ENCODE data around the gene KIAA1217. TPM values are rescaled to one million over a fixed set of nuclear protein-coding genes. Genes with fewer than 3 reads are reported as not detected.

The KIAA1217 gene
- polyA plus RNA-seq, 1 experiment: 2.2 TPM

DNA sequence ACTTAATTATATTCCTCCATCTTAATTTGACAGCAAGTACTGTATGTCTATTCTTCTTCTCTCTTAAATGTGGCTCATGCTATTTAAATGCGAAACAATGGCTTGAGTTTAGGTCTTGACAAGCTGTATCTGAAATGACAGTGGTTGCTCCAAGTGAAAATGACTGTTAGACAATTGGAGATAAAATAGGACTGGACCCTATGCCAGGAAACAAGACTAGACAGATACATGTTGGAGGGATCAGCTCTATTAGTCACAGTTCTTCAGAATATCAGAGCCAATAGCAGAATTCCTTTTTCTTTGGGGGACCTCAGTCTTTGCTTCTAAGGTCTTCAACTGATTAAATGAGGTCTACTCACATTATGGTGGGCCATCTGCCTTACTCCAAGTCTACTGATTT is 25.8 kb downstream of the KIAA1217 start:
- ChIA-PET CTCF (interaction anchor here (0.6 kb wide), 1 partner anchor 49 kb away, joined by 4 read pairs; no protein-coding TSS in a partner anchor), POLR2A (no interaction called here)
- TF ChIP-seq, protein P1, sequence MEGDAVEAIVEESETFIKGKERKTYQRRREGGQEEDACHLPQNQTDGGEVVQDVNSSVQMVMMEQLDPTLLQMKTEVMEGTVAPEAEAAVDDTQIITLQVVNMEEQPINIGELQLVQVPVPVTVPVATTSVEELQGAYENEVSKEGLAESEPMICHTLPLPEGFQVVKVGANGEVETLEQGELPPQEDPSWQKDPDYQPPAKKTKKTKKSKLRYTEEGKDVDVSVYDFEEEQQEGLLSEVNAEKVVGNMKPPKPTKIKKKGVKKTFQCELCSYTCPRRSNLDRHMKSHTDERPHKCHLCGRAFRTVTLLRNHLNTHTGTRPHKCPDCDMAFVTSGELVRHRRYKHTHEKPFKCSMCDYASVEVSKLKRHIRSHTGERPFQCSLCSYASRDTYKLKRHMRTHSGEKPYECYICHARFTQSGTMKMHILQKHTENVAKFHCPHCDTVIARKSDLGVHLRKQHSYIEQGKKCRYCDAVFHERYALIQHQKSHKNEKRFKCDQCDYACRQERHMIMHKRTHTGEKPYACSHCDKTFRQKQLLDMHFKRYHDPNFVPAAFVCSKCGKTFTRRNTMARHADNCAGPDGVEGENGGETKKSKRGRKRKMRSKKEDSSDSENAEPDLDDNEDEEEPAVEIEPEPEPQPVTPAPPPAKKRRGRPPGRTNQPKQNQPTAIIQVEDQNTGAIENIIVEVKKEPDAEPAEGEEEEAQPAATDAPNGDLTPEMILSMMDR (IDR thresholded peaks at IDR 0.05; ENCODE audit: insufficient read depth, low read depth, low read length): no peak
- Histone ChIP-seq H3K4me3 (ENCODE audit: low read depth, low read length) (no peak overlapping the region), H3K27me3 (ENCODE audit: control insufficient read depth, insufficient read depth, low read length) (no peaks in the 10 kb centered on the region), H3K36me3 (ENCODE audit: control insufficient read depth, insufficient read depth, low read length) (no peaks in the 10 kb centered on the region)
- no peak for DNase-seq (ENCODE audit: low read depth)

DNA sequence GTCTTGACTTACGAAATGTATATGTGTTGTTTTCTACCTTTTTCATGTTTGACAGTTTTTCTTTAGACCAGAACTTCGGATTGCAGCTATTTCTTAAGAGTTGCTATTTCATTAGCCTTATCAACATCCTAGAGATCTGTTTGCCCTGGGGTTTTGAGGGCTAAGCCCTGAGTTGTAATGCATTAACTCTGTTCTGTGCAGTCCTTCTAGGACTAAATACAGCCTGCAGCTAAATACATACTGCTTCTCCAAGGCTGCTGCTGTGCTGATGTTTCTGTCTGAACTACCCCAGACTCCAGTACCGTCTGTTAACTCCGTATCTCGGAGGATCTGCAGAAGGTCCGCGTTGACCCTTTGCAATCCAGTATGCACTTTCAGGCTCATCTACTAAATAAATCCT is 26.5 kb downstream of the KIAA1217 start:
- DNase-seq (ENCODE audit: low read depth): no peak
- ChIA-PET POLR2A (no interaction called here), CTCF (no interaction called here)
- no peaks in the 10 kb centered on the region for H3K27me3 ChIP-seq (ENCODE audit: control insufficient read depth, insufficient read depth, low read length)
- TF ChIP-seq, protein P1 (IDR thresholded peaks at IDR 0.05; ENCODE audit: insufficient read depth, low read depth, low read length): no peak
- H3K36me3 ChIP-seq (ENCODE audit: control insufficient read depth, insufficient read depth, low read length): no peaks in the 10 kb centered on the region
- no peak overlapping the region for H3K4me3 ChIP-seq (ENCODE audit: low read depth, low read length)

DNA sequence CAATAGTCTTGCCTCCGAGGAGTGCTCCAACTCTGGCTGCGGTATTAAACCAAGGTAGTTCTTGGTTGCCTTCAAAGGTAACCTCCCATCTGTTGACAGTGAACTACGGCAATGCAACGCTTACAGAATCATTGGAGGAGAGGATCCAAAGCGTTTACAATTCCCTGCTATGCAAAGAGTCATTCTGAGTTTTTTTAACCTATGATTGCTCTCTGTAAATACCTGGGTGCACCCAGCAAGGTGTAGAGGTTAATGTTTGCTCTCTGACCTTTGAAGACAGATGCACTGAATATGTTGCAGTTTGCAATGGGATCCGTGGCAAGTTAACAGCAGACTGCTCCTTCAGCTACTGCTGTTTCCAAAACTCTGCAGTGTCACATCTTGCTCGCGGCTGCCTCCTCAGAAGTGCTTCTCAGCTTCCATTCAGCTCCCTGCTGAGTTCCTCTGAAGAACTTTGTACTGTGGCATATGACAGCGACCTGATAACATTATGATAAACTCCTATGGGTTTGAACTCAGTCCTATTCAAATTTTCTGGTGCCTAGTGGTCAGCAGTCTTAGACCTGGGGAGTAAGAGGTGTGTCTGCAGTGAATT is 29.0 kb downstream of the KIAA1217 start:
- CTCF ChIA-PET: interaction anchor here (1.2 to 1.4 kb wide), 2 partner anchors 10 to 282 kb away, joined by 3 to 5 read pairs; no protein-coding TSS in a partner anchor

DNA sequence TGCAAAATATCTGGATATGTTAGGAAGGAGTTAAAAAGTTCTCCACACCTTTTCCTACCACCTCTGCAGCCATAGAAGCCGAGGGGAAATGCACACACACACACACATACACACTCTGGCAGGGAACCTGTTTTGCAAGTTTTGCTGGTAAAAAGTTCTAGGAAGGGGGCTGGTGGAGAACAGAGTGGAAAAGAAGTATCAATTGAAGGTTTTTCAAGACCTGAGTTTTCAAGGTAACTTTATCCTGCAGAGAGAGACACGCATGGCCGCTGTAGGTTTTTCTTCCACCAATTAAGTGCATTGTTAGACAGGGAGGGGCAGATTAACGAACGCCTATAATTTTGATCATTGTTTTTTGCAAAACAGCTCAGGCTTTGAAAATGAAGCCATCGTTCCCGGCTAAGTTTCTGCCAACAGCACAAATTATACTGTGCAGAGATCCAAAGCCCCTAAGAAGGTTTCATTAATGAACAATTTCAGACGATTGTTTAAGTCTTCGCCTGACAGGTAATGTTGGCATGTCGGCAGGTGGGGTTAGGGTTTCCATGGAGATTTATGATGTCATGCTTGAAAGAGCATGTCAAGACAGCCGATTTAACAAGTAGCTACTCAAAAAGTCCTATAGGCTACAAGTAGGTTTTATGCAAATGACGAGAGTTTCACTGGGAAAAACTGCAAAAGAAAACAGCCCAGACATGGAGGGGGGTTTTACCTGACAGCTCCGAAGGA is 29.7 kb downstream of the KIAA1217 start:
- POLR2A ChIA-PET: no interaction called here
- TF ChIP-seq, protein P1 (IDR thresholded peaks at IDR 0.05; ENCODE audit: insufficient read depth, low read depth, low read length): no peak
- CTCF ChIA-PET: interaction anchor here (0.6 to 1.4 kb wide), 3 partner anchors 15 to 281 kb away, joined by 3 to 4 read pairs (median 3); no protein-coding TSS in a partner anchor
- H3K27me3 ChIP-seq (ENCODE audit: control insufficient read depth, insufficient read depth, low read length): no peaks in the 10 kb centered on the region
- no peak overlapping the region for H3K4me3 ChIP-seq (ENCODE audit: low read depth, low read length)
- H3K36me3 ChIP-seq (ENCODE audit: control insufficient read depth, insufficient read depth, low read length): no peaks in the 10 kb centered on the region
- DNase-seq (ENCODE audit: low read depth): no peak

More for the DNA sequence above, 29.0 kb downstream of the KIAA1217 start:
- Histone ChIP-seq H3K4me3 (ENCODE audit: low read depth, low read length) (no peak overlapping the region), H3K27me3 (ENCODE audit: control insufficient read depth, insufficient read depth, low read length) (no peaks in the 10 kb centered on the region), H3K36me3 (ENCODE audit: control insufficient read depth, insufficient read depth, low read length) (no peaks in the 10 kb centered on the region)
- POLR2A ChIA-PET: no interaction called here
- DNase-seq (ENCODE audit: low read depth): no peak
- TF ChIP-seq, protein P1 (IDR thresholded peaks at IDR 0.05; ENCODE audit: insufficient read depth, low read depth, low read length): no peak

DNA sequence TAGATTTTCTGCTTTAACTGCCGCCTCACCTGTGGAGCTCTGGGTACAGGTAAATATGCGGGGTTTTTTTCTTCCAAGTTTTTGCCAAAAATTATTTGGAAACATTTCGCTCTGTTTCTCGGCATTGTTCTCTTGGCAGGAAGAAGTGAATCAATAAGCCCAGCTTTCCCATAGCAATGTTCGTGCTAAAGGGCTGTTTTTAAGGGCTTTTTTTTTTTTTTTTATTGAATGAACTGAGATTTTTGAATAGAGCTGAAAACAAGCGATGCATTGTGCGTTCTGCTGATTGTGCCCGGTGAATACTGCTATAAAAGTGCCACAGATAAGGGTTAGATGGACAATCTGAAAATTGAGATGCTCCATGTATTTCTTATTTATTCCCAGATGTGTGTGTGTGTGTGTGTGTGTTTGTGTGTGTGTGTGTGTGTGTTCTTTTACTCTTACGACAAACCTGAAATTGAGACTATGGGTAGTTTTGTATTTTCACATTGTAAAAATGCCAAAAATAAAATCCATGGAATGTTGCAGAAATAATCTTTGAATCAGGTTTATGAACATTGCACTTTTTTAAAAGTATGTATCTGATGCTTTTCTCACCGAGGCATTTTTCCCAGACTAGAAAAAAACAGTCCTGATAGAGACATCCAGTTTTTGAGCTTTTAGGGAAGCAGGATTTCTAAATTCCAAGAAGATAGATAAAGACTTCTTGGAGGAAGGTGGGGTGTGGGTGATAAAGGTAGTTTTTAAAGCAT is 30.5 kb downstream of the KIAA1217 start:
- no peak overlapping the region for H3K4me3 ChIP-seq (ENCODE audit: low read depth, low read length)
- H3K27me3 ChIP-seq (ENCODE audit: control insufficient read depth, insufficient read depth, low read length): no peaks in the 10 kb centered on the region
- ChIA-PET POLR2A (no interaction called here), CTCF (interaction anchor here (0.6 to 1.4 kb wide), 3 partner anchors 14 to 280 kb away, joined by 3 to 4 read pairs (median 3); no protein-coding TSS in a partner anchor)
- TF ChIP-seq, protein P1 (IDR thresholded peaks at IDR 0.05; ENCODE audit: insufficient read depth, low read depth, low read length): no peak
- H3K36me3 ChIP-seq (ENCODE audit: control insufficient read depth, insufficient read depth, low read length): no peaks in the 10 kb centered on the region
- DNase-seq (ENCODE audit: low read depth): no peak

All from BJ (cell line).